Transverse colon (tissue), 4 donors: Measurements from ENCODE around the gene RALGAPA2. TPM values are rescaled to one million over a fixed set of nuclear protein-coding genes. Genes with fewer than 3 reads are reported as not detected.

Experiments used
- DNase-seq: peaks from one replicate; pipeline ENCODE4 v3.0.0-alpha.2; 2019
- H3K27ac ChIP-seq, 4 donors: fragments of 200-600 bp; sonication (generic); 2 replicates each; pipeline ENCODE4 v1.5.1; 2016 to 2018; ENCODE audit warnings: inconsistent platforms in 4 of 4
- H3K27me3 ChIP-seq: fragments of 200-600 bp; sonication (generic); 2 replicates; pipeline ENCODE4 v1.5.1; 2017; ENCODE audit warnings: inconsistent platforms
- H3K36me3 ChIP-seq, 4 donors: fragments of 200-600 bp; sonication (generic); 2 replicates each; pipeline ENCODE4 v1.5.1; 2017 to 2019; ENCODE audit warnings: inconsistent platforms in 4 of 4
- H3K4me1 ChIP-seq, 4 donors: fragments of 200-600 bp; sonication (generic); 2 replicates each; pipeline ENCODE4 v1.5.1; 2017 to 2020; ENCODE audit warnings: inconsistent platforms in 4 of 4
- H3K4me3 ChIP-seq, 4 donors: fragments of 200-600 bp; sonication (generic); 1 replicate in 1 of 4; 2 replicates in 3 of 4; pipeline versions ENCODE4 v1.5.1 to v1.6.1; 2017 to 2019; ENCODE audit warnings: inconsistent platforms in 4 of 4
- H3K9me3 ChIP-seq, 2 donors: fragments of 200-600 bp; sonication (generic); 2 replicates each; pipeline ENCODE4 v1.5.1; 2017 to 2019; ENCODE audit warnings: inconsistent platforms in 2 of 2
- EP300 ChIP-seq: sonication (generic); formaldehyde crosslinking; IDR thresholded peaks from one replicate; pipeline ENCODE4 v1.6.1; 2017; ENCODE audit warnings: antibody characterized with exemption, low read depth
- POLR2A ChIP-seq: fragments of 450-650 bp; IDR thresholded peaks from one replicate; pipeline ENCODE4 v1.6.1; 2016; ENCODE audit warnings: antibody characterized with exemption, mild to moderate bottlenecking, moderate library complexity
- POLR2AphosphoS5 ChIP-seq, 3 donors: sonication (generic); formaldehyde crosslinking; IDR thresholded peaks; one replicate each; pipeline ENCODE4 v1.6.1; 2016; ENCODE audit warnings: antibody characterized with exemption in 3 of 3
- WGBS, 2 donors: methylation state at CpG; one replicate each; pipeline ENCODE4 v1.1.5; 2018; ENCODE audit warnings: low coverage in 1 of 2; 5-methylcytosine and 5-hydroxymethylcytosine counted together
- in situ Hi-C, 4 donors: fragments of 200-750 bp; cut with MboI; loops; one replicate each; pipeline versions ENCODE4 v1.15.0 to v1.15.1; 2017; ENCODE audit warnings: low sequenced_read_pairs in 3 of 4, low pct_ligation_motif_present in 1 of 4, low pct_unique_long_range_greater_than_20kb in 1 of 4
- intact Hi-C: fragments of 100-400 bp; cut with DNase I; formaldehyde crosslinking; loops from one replicate; pipeline ENCODE4 v1.15.1; 2023; ENCODE audit warnings: low total_unique reads
- total RNA-seq, 4 donors: library from RNA; depleted of rRNA; stranded (reverse); fragments of >200 nt; gene quantifications; one replicate each; pipeline ENCODE4 v1.1.0, GENCODE V29; 2016
- TF ChIP-seq, protein P1 (sequence below), 5 experiments: fragments of 200-600 bp in 3 of 5; fragments of 450-650 bp in 2 of 5; sonication (generic) in 3 of 5; IDR thresholded peaks; 1 replicate in 2 of 5; 2 replicates in 3 of 5; pipeline ENCODE4 v1.5.1; 2016 to 2017; ENCODE audit warnings: antibody characterized with exemption in 5 of 5, inconsistent platforms in 3 of 5, mild to moderate bottlenecking in 2 of 5, moderate library complexity in 1 of 5

RALGAPA2 gene
- total RNA-seq, 4 donors from 2014 or later: 29.5 to 84.0 (median 66.5) TPM

DNA sequence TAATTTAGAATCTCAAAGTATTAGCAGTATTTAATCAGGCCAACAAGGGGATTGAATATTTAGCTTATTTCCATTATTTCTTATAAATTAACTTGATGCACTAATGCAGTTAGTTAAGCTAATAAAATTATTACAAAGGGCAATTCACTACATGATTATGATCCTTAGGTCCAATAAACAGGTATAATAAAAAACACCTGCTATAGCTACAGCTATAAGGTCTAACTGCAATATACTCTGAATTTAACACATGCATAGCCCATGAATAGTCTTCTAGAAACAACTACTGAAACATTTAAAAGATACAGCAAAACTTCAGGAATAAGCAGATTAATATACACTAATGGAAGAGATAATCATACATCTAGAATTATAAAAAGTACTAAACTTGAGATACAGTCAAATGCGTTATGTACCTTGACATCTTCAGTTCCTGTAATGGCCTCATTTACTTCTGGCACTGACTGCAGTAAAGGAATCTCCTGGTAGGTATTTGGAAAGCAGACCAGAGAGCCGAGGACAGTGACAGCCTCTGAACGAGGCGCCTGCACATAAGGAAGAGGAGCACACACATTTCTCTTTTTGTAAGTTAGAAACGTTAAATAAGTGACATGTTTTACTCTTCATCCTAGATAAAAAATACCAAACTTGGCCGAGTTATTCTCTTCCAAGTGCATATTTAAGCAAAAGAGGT lies 176.1 kb downstream of the RALGAPA2 start:
- TF ChIP-seq, protein P1, sequence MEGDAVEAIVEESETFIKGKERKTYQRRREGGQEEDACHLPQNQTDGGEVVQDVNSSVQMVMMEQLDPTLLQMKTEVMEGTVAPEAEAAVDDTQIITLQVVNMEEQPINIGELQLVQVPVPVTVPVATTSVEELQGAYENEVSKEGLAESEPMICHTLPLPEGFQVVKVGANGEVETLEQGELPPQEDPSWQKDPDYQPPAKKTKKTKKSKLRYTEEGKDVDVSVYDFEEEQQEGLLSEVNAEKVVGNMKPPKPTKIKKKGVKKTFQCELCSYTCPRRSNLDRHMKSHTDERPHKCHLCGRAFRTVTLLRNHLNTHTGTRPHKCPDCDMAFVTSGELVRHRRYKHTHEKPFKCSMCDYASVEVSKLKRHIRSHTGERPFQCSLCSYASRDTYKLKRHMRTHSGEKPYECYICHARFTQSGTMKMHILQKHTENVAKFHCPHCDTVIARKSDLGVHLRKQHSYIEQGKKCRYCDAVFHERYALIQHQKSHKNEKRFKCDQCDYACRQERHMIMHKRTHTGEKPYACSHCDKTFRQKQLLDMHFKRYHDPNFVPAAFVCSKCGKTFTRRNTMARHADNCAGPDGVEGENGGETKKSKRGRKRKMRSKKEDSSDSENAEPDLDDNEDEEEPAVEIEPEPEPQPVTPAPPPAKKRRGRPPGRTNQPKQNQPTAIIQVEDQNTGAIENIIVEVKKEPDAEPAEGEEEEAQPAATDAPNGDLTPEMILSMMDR (IDR thresholded peaks at IDR 0.05): no peak
- TF ChIP-seq POLR2AphosphoS5 (IDR thresholded peaks at IDR 0.05) (no peak), POLR2A (no peak), EP300 (no peak)
- Histone ChIP-seq H3K9me3 (no peaks in the 10 kb centered on the region), H3K36me3 (peaks cover 0 to under 1% (median 0%) of the 10 kb centered on the region in 4 donors), H3K27ac (peak overlapping the region in 1 of 4 donors; percentile 24), H3K27me3 (no peaks in the 10 kb centered on the region), H3K4me3 (no peak overlapping the region), H3K4me1 (peaks cover 0 to 16% (median 6%) of the 10 kb centered on the region in 4 donors)
- intact Hi-C loops: no loop called here
- in situ Hi-C loops: no loop called here
- DNase-seq: no peak
- WGBS, 2 donors: 36 to 45% methylated on average over 3 to 6 of the region's 6 CpGs

DNA sequence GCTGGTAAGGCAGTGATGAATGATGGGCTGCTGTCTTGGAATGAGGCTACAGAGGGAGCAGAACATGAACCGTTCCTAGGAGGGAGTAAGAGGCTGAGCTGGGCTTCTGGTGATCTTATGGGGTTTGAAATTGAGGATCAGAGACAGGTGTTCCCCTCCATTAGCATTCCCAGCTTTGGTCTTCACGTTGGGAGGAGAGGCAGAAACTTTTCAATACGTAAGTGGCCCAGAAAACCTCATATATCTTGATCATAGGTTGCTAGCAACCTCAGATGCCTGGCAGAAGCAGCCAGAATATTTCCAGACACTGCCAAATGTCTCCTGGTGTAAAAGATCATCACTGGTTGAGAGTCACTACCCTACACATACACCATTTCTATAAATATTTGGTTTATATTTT lies 177.4 kb downstream of the RALGAPA2 start:
- TF ChIP-seq, protein P1 (IDR thresholded peaks at IDR 0.05): no peak
- TF ChIP-seq EP300 (no peak), POLR2AphosphoS5 (IDR thresholded peaks at IDR 0.05) (no peak), POLR2A (no peak)
- peaks cover 0 to 14% (median 0%) of the 10 kb centered on the region in 4 donors for H3K36me3 ChIP-seq

DNA sequence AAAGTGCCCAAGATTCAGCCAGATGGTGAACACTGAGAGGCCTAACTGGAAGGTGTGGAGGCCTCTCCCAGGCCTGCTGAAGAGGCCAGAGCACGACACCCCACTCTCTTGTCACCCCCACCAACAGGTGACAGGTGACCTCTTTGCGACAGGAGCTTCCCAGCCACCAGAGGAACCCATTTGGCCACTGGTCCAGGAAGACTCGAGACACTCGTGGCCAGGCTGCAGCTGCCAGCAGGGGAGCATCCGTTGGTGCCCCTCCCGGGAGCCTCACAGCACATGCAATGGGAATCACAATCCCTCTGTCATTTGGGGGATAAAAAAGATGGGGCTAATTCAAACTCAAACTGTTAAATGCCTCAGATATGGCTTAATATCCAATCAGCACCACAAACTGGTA lies 181.2 kb downstream of the RALGAPA2 start:
- no peak for DNase-seq
- intact Hi-C loops: no loop called here
- no peaks in the 10 kb centered on the region for H3K9me3 ChIP-seq
- no peak overlapping the region for H3K27ac ChIP-seq
- H3K36me3 ChIP-seq: peaks cover 0 to 16% (median 3%) of the 10 kb centered on the region in 4 donors
- H3K4me3 ChIP-seq: no peak overlapping the region
- TF ChIP-seq, protein P1 (IDR thresholded peaks at IDR 0.05): no peak
- no peak for TF ChIP-seq POLR2AphosphoS5 (IDR thresholded peaks at IDR 0.05)
- TF ChIP-seq EP300: no peak
- TF ChIP-seq POLR2A: no peak
- H3K4me1 ChIP-seq: peaks cover 0 to 5% (median 2%) of the 10 kb centered on the region in 4 donors
- in situ Hi-C loops: no loop called here
- no peaks in the 10 kb centered on the region for H3K27me3 ChIP-seq
- WGBS, 2 donors: 90 to 100% methylated on average over 2 to 6 of the region's 6 CpGs

More for the DNA sequence above, 177.4 kb downstream of the RALGAPA2 start:
- Histone ChIP-seq H3K27ac (no peak overlapping the region), H3K4me3 (no peak overlapping the region), H3K9me3 (no peaks in the 10 kb centered on the region), H3K27me3 (no peaks in the 10 kb centered on the region), H3K4me1 (peaks cover 0 to 16% (median 6%) of the 10 kb centered on the region in 4 donors)
- WGBS, 2 donors: 82 to 88% methylated on average over 3 of the region's 3 CpGs
- DNase-seq: no peak
- in situ Hi-C loops (no loop called here), intact Hi-C loops (no loop called here)

DNA sequence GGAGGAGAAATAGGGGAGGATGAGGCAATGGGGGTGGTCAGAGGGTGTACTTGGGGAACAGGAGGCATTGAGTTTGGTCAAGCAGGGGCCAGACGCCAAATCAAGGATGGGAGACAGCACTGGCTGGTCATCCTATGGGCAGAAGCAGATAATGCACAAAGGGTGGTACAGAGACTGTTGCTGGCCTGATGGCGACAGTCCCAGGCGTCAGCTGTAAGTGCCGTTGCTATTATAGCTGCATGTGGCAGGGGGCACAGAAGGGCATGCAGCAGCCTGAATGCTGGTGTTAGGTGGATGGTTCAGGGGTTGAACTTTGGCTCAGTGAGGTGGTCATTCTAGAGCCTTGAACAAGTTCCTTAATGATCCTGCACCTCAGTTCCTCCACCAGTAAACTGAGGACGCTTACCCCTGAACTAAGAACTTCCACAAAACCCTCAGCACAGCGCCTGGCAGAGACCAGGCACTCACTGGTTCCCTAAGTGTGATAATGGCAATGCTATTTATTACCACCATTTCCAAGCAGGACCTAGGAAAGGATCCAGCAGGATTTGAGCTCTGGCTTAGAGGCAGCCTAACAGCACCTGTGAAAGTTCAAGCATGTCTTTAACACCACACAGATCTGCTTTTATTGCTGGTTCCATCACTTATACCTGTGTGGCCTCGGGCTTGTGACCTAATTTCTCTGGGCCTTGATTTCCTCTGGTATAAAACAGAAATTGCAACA lies 181.9 kb downstream of the RALGAPA2 start:
- no peaks in the 10 kb centered on the region for H3K27me3 ChIP-seq
- H3K9me3 ChIP-seq: no peaks in the 10 kb centered on the region
- H3K27ac ChIP-seq: no peak overlapping the region
- no peaks in the 10 kb centered on the region for H3K4me1 ChIP-seq
- H3K36me3 ChIP-seq: peaks cover 0 to 16% (median 3%) of the 10 kb centered on the region in 4 donors
- intact Hi-C loops: no loop called here
- no peak for DNase-seq
- in situ Hi-C loops: no loop called here
- TF ChIP-seq, protein P1 (IDR thresholded peaks at IDR 0.05): no peak
- 92 to 100% methylated on average over 3 to 7 of the region's 7 CpGs for WGBS, 2 donors
- no peak overlapping the region for H3K4me3 ChIP-seq
